Measurements from ENCODE around the gene AACS.

- TF ChIP-seq, protein P1, sequence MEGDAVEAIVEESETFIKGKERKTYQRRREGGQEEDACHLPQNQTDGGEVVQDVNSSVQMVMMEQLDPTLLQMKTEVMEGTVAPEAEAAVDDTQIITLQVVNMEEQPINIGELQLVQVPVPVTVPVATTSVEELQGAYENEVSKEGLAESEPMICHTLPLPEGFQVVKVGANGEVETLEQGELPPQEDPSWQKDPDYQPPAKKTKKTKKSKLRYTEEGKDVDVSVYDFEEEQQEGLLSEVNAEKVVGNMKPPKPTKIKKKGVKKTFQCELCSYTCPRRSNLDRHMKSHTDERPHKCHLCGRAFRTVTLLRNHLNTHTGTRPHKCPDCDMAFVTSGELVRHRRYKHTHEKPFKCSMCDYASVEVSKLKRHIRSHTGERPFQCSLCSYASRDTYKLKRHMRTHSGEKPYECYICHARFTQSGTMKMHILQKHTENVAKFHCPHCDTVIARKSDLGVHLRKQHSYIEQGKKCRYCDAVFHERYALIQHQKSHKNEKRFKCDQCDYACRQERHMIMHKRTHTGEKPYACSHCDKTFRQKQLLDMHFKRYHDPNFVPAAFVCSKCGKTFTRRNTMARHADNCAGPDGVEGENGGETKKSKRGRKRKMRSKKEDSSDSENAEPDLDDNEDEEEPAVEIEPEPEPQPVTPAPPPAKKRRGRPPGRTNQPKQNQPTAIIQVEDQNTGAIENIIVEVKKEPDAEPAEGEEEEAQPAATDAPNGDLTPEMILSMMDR (IDR thresholded peaks at IDR 0.05; ENCODE audit: control extremely low read depth in 1 of 3, insufficient read depth in 1 of 3, low read depth in 1 of 3, low read length in 3 of 3), result no peak
- no peak for TF ChIP-seq SRF (IDR thresholded peaks at IDR 0.05; ENCODE audit: low read depth, low read length)
- TF ChIP-seq RNF2 (IDR thresholded peaks at IDR 0.05; ENCODE audit: borderline replicate concordance, low read depth, low read length, missing control alignments, poor library complexity, severe bottlenecking), result no peak
- TF ChIP-seq SP2 (IDR thresholded peaks at IDR 0.05; ENCODE audit: low read length), result no peak
- TF ChIP-seq POLR2AphosphoS5 (IDR thresholded peaks at IDR 0.05; ENCODE audit: low read depth, low read length), result no peak
- TF ChIP-seq EZH2 (IDR thresholded peaks at IDR 0.05; ENCODE audit: low read depth, low read length, severe bottlenecking), result no peak
- no peak for TF ChIP-seq YY1 (IDR thresholded peaks at IDR 0.05; ENCODE audit: low read depth, low read length)
- no peak for TF ChIP-seq CBX5 (IDR thresholded peaks at IDR 0.05; ENCODE audit: low read depth, low read length)
- no peak for TF ChIP-seq ATF3 (IDR thresholded peaks at IDR 0.05; ENCODE audit: insufficient read depth, low read depth, low read length)
- no peak for TF ChIP-seq E2F6 (IDR thresholded peaks at IDR 0.05)
- TF ChIP-seq, protein P2, sequence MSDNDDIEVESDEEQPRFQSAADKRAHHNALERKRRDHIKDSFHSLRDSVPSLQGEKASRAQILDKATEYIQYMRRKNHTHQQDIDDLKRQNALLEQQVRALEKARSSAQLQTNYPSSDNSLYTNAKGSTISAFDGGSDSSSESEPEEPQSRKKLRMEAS (IDR thresholded peaks at IDR 0.05), result no peak
- TF ChIP-seq CBX8 (IDR thresholded peaks at IDR 0.05; ENCODE audit: borderline replicate concordance, low read depth, low read length), result no peak
Observed at GRCh38 chr12:125171267-125171666, 106.0 kb downstream of the AACS start.

All from H1 (cell line).